Loucy (cell line): ENCODE data around the gene FLT3.

ENCODE experiments used
- H2AFZ ChIP-seq: fragments of 200-600 bp; sonication (generic); 2 replicates; pipeline ENCODE4 v1.6.0; 2016; ENCODE audit warnings: antibody characterized with exemption, mild to moderate bottlenecking, low read length, moderate library complexity
- H3F3A ChIP-seq: fragments of 200-600 bp; 2 replicates; pipeline ENCODE4 v1.6.0; 2016; ENCODE audit warnings: antibody characterized with exemption, low read depth, mild to moderate bottlenecking
- H3K27me3 ChIP-seq: fragments of 200-600 bp; sonication (generic); 2 replicates; pipeline ENCODE4 v1.6.1; 2014; ENCODE audit warnings: low read length, mild to moderate bottlenecking; ENCODE audit not compliant: insufficient read depth, poor library complexity, severe bottlenecking
- H3K36me3 ChIP-seq: fragments of 200-600 bp; sonication (generic); 2 replicates; pipeline ENCODE4 v1.6.1; 2016; ENCODE audit warnings: low read length; ENCODE audit not compliant: insufficient read depth
- H3K4me1 ChIP-seq: fragments of 200-600 bp; sonication (generic); 2 replicates; pipeline ENCODE4 v1.5.1; 2014; ENCODE audit warnings: low read length, mild to moderate bottlenecking; ENCODE audit not compliant: insufficient read depth, poor library complexity, severe bottlenecking
- H3K4me2 ChIP-seq: fragments of 200-600 bp; sonication (generic); 2 replicates; pipeline ENCODE4 v1.6.0; 2014; ENCODE audit warnings: antibody characterized with exemption, low read length, low read depth, mild to moderate bottlenecking; ENCODE audit not compliant: poor library complexity, severe bottlenecking
- H3K4me3 ChIP-seq: fragments of 200-600 bp; sonication (generic); 2 replicates; pipeline ENCODE4 v1.5.1; 2014; ENCODE audit warnings: low read length, mild to moderate bottlenecking, mixed read lengths; ENCODE audit not compliant: poor library complexity, severe bottlenecking
- H3K79me2 ChIP-seq: fragments of 200-600 bp; sonication (generic); 2 replicates; pipeline ENCODE4 v1.6.1; 2014; ENCODE audit warnings: low read length; ENCODE audit not compliant: insufficient read depth
- H3K9ac ChIP-seq: fragments of 200-600 bp; sonication (generic); 2 replicates; pipeline ENCODE4 v1.6.0; 2014; ENCODE audit warnings: mild to moderate bottlenecking, low read depth, low read length, moderate library complexity; ENCODE audit not compliant: poor library complexity, severe bottlenecking
- H3K9me2 ChIP-seq: fragments of 200-600 bp; sonication (generic); replicated peaks from 2 replicates; pipeline ENCODE4 v1.6.1; 2016; ENCODE audit warnings: low read depth, low read length, mixed read lengths
- H3K9me3 ChIP-seq: fragments of 200-600 bp; sonication (generic); 2 replicates; pipeline ENCODE4 v1.6.1; 2014; ENCODE audit warnings: mild to moderate bottlenecking, antibody characterized with exemption, low read length, low read depth; ENCODE audit not compliant: insufficient read depth
- H4K20me1 ChIP-seq: fragments of 200-600 bp; sonication (generic); 2 replicates; pipeline ENCODE4 v1.6.0; 2014; ENCODE audit warnings: antibody characterized with exemption, low read length, mild to moderate bottlenecking; ENCODE audit not compliant: insufficient read depth, poor library complexity, severe bottlenecking
- EZH2phosphoT487 ChIP-seq: fragments of 200-600 bp; IDR thresholded peaks from 2 replicates; pipeline ENCODE4 v1.6.1; 2018; ENCODE audit warnings: antibody characterized with exemption, mild to moderate bottlenecking, moderate library complexity, borderline replicate concordance
- TF ChIP-seq, protein P1 (sequence below): fragments of 200-600 bp; sonication (generic); conservative IDR thresholded peaks from 2 replicates; pipeline ENCODE4 v1.5.1; 2014; ENCODE audit warnings: mild to moderate bottlenecking, antibody characterized with exemption, low read length

The FLT3 gene

DNA sequence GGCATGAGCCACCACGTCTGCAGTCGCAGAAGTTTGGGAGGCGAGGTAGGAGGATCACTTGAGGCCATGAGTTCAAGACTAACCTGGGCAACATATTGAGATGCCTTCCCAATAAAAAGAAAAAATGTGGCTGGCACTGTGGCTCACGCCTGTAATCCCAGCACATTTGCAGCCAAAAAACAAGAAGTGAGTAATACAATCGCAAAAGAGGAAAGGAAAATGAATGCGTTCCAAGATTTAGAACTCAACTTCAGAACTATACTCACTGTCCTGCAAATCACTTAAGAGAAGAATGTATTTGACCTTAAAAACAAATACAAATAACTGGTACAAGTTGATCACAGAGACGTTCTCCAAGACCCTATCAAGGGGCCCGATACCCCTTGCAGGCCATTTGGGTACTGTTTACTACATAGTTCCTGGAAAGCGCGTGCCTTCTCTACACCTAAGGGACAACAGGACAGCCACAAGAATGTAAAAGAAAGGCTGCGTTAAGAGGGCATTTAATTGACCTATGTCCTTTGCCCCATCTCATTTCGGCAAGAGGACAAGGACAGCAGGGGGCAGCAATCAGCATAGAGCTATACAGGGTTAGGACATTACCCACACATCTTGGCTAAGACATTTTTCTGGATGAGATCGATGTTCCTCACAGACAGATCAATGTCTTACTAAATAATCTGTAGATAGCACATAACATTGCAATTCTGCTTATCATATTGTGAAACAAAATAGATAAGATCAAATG lies 41.3 kb downstream of the FLT3 start:
- Histone ChIP-seq H3K27me3 (no peaks in the 10 kb centered on the region), H2AFZ (no peak overlapping the region), H3K36me3 (no peaks in the 10 kb centered on the region), H4K20me1 (no peaks in the 10 kb centered on the region), H3K79me2 (no peaks in the 10 kb centered on the region), H3K4me3 (no peak overlapping the region), H3K9me2 (no peaks in the 10 kb centered on the region), H3K4me2 (no peak overlapping the region), H3K9me3 (no peaks in the 10 kb centered on the region), H3K4me1 (peaks cover 11% of the 10 kb centered on the region), H3F3A (no peaks in the 10 kb centered on the region), H3K9ac (no peak overlapping the region)
- TF ChIP-seq, protein P1, sequence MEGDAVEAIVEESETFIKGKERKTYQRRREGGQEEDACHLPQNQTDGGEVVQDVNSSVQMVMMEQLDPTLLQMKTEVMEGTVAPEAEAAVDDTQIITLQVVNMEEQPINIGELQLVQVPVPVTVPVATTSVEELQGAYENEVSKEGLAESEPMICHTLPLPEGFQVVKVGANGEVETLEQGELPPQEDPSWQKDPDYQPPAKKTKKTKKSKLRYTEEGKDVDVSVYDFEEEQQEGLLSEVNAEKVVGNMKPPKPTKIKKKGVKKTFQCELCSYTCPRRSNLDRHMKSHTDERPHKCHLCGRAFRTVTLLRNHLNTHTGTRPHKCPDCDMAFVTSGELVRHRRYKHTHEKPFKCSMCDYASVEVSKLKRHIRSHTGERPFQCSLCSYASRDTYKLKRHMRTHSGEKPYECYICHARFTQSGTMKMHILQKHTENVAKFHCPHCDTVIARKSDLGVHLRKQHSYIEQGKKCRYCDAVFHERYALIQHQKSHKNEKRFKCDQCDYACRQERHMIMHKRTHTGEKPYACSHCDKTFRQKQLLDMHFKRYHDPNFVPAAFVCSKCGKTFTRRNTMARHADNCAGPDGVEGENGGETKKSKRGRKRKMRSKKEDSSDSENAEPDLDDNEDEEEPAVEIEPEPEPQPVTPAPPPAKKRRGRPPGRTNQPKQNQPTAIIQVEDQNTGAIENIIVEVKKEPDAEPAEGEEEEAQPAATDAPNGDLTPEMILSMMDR = peak; percentile 84
- TF ChIP-seq EZH2phosphoT487 = no peak

GRCh38 chr13:28056970-28057712 lies 43.2 kb downstream of the FLT3 start:
- Histone ChIP-seq H3K9me2 (no peaks in the 10 kb centered on the region), H4K20me1 (no peaks in the 10 kb centered on the region), H3K79me2 (no peaks in the 10 kb centered on the region), H3K9me3 (no peaks in the 10 kb centered on the region), H2AFZ (no peak overlapping the region), H3K36me3 (no peaks in the 10 kb centered on the region), H3K27me3 (no peaks in the 10 kb centered on the region), H3K9ac (no peak overlapping the region), H3K4me1 (peaks cover 11% of the 10 kb centered on the region), H3K4me3 (no peak overlapping the region), H3F3A (no peaks in the 10 kb centered on the region), H3K4me2 (no peak overlapping the region)
- TF ChIP-seq, protein P1 = no peak
- no peak for TF ChIP-seq EZH2phosphoT487

GRCh38 chr13:28056426-28056825 lies 44.0 kb downstream of the FLT3 start:
- H4K20me1 ChIP-seq = no peaks in the 10 kb centered on the region
- peaks cover 11% of the 10 kb centered on the region for H3K4me1 ChIP-seq
- TF ChIP-seq, protein P1 = no peak
- TF ChIP-seq EZH2phosphoT487 = no peak
- no peak overlapping the region for H3K9ac ChIP-seq
- no peaks in the 10 kb centered on the region for H3K79me2 ChIP-seq
- no peaks in the 10 kb centered on the region for H3F3A ChIP-seq
- no peak overlapping the region for H3K4me3 ChIP-seq
- H3K9me2 ChIP-seq = no peaks in the 10 kb centered on the region
- no peaks in the 10 kb centered on the region for H3K36me3 ChIP-seq
- no peaks in the 10 kb centered on the region for H3K27me3 ChIP-seq
- 0 out of 2 replicates have a peak overlapping the region, but pooled peaks have one; percentile 57 for H2AFZ ChIP-seq
- H3K4me2 ChIP-seq = no peak overlapping the region
- H3K9me3 ChIP-seq = no peaks in the 10 kb centered on the region
